ENCODE results near the gene STX1A. TPM values are rescaled to one million over a fixed set of nuclear protein-coding genes. Genes with fewer than 3 reads are reported as not detected.
"Not testable (repeated sequence)": the region's sequence is repeated elsewhere in the genome, so short reads cannot be mapped to it uniquely, and the experiment has no call there.

Gene STX1A
- total and polyA plus RNA-seq, 12 donors, result 0.88 to 3.4 (median 2.1) TPM

DNA sequence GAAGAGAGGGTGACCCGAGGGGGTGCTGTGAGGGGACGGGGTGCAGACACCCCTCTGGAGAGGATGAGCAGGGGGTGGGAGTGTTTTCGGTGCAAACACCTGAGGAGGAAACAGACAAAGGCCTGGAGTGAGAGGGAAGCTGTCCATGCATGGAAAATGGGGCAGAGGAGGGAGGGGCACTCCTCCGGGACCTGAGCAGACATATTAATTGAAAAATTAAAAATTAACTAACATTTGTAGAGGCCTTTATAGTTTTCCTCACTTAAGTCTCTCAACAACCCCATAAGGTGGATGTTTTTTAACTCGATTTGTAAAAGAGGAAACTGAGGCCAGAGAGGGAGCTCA, 50.6 kb downstream of the STX1A start:
- peak overlapping the region in 8 of 10 donors; percentile 53 to 93 (median 60) for H3K4me3 ChIP-seq
- DNase-seq, result no peak
- WGBS, 2 donors, result 34 to 35% methylated on average over 5 of the region's 5 CpGs

DNA sequence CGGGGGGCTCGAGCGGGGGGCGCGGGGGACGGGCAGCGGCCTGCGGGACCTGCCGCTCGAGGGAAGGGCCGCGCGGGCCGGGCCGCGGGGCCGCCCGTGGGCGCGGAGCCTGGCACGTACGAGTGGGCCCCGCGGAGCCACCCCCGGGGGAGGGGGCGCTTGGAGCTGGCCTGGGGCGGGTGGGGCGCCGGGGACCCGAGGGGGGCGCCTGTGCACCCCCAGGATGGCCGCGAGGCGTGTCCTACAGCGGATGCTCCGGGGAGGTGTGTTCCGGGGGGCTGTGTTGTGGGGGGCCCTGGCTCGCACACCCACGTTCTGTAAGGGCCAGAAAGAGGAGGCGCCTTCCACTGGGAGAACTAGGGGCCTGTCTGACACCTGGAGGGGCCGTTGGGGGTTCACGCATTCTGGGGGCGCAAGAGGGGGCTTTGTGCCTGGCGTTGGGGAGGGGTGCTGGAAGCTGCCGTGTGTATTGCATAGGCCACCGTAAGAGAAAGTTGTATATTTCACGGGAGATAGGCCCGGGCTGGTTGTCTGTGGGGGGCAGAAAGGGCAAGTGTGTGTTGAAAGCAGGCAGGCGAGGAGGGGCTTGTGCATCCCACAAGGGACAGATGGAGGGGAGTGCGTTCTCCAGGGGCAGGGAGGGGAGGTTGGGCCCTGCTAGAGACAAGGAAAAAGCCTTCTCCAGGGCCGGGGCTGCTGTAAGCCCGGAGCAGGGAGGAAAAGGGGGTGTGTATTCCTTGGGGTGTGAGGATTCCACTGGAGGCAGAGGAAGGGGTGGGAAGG, 51.2 kb downstream of the STX1A start:
- 2 to 3% methylated on average over 26 to 51 of the region's 52 CpGs for WGBS, 2 donors
- ATAC-seq (peak in 1 of 8 donors; percentile 2), DNase-seq (peak in 1 of 2 donors; percentile 21)
- TF ChIP-seq, protein P1, sequence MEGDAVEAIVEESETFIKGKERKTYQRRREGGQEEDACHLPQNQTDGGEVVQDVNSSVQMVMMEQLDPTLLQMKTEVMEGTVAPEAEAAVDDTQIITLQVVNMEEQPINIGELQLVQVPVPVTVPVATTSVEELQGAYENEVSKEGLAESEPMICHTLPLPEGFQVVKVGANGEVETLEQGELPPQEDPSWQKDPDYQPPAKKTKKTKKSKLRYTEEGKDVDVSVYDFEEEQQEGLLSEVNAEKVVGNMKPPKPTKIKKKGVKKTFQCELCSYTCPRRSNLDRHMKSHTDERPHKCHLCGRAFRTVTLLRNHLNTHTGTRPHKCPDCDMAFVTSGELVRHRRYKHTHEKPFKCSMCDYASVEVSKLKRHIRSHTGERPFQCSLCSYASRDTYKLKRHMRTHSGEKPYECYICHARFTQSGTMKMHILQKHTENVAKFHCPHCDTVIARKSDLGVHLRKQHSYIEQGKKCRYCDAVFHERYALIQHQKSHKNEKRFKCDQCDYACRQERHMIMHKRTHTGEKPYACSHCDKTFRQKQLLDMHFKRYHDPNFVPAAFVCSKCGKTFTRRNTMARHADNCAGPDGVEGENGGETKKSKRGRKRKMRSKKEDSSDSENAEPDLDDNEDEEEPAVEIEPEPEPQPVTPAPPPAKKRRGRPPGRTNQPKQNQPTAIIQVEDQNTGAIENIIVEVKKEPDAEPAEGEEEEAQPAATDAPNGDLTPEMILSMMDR (IDR thresholded peaks at IDR 0.05), result no peak
- H3K4me3 ChIP-seq, result peak overlapping the region; percentile 53 to 93 (median 60)
- intact Hi-C loops (cut with DNase I), result loop anchor here in 6 of 10 donors (5.0 to 10.0 kb wide), 3 partner anchors 57 to 63 kb away; no protein-coding TSS in a partner anchor
- H3K27me3 ChIP-seq, result peaks cover 0 to 52% (median 0%) of the 10 kb centered on the region in 7 donors
- H3K4me1 ChIP-seq, result peaks cover 0 to 15% (median 10%) of the 10 kb centered on the region in 9 donors
- H3K36me3 ChIP-seq, result no peaks in the 10 kb centered on the region
- peak overlapping the region in 1 of 10 donors; percentile 34 for H3K27ac ChIP-seq
- peaks cover 0 to 4% (median under 1%) of the 10 kb centered on the region in 11 donors for H3K9me3 ChIP-seq

More for the DNA sequence above, 50.6 kb downstream of the STX1A start:
- H3K9me3 ChIP-seq, result no peaks in the 10 kb centered on the region
- intact Hi-C loops (cut with DNase I), result loop anchor here in 6 of 10 donors (5.0 to 10.0 kb wide), 3 partner anchors 56 to 64 kb away; no protein-coding TSS in a partner anchor
- TF ChIP-seq, protein P1 (IDR thresholded peaks at IDR 0.05), result no peak
- ATAC-seq, result no peak
- peaks cover 0 to 52% (median 0%) of the 10 kb centered on the region in 7 donors for H3K27me3 ChIP-seq
- H3K27ac ChIP-seq, result no peak overlapping the region
- peaks cover 0 to 15% (median 10%) of the 10 kb centered on the region in 9 donors for H3K4me1 ChIP-seq
- no peaks in the 10 kb centered on the region for H3K36me3 ChIP-seq

DNA sequence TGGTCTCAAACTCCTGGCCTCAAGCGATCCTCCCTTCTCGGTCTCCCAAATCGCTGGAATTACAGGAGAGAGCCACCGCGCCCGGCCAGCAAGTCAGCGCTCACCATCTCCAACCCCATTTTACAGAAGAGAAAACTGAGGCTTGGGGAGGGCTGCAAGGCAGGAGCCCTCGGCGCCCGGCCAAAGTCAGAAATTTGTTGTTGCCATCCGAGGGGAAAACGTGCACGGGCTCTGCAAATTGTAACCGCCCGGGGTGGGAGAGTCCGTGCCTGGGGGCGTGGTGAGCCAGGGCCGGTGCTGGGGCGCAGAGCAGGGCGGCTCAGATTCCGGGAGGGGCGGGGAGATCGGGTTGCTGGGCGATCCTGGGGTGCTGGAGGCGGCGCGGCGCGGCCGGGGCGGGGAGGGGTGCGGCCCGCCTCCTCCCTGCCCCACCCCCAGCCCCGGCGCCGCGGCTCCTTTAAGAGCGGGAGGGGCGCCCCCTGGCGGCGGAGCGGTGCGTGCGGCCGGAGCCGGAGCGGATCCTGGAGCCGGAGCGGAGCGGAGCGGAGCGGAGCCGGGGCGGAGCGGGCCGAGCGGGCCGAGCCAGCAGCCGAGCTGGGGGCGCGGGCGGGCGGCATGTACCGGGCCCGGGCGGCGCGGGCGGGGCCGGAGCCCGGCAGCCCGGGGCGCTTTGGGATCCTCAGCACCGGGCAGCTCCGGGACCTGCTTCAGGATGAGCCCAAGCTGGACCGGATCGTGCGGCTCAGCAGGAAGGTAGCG, 51.9 kb downstream of the STX1A start, which contains the start of gene VPS37D:
VPS37D (plus strand) TSS at position 488 of the 759 bp plus-strand sequence; CDS start at position 616, 128 bp downstream.
- ATAC-seq (peak; percentile 88 to 97 (median 95)), DNase-seq (peak; percentile 87 to 95)
- peak within 1 kb of the TSS in 1 of 10 donors; percentile 34 for H3K27ac ChIP-seq
- TF ChIP-seq, protein P1 (IDR thresholded peaks at IDR 0.05), result peak; percentile 58 to 96 (median 78)
- H3K36me3 ChIP-seq, result no peaks in the 10 kb centered on the region
- peaks cover 0 to 15% (median 10%) of the 10 kb centered on the region in 9 donors for H3K4me1 ChIP-seq
- 3 to 4% methylated on average over 41 to 79 of the region's 79 CpGs for WGBS, 2 donors
- peaks cover 0 to 58% (median 0%) of the 10 kb centered on the region in 7 donors for H3K27me3 ChIP-seq
- H3K9me3 ChIP-seq, result peaks cover 0 to 12% (median 3%) of the 10 kb centered on the region in 11 donors
- H3K4me3 ChIP-seq, result peak within 1 kb of the TSS; percentile 53 to 93 (median 60)
- intact Hi-C loops (cut with DNase I), result loop anchor here in 7 of 10 donors (1.0 to 10.0 kb wide), 4 partner anchors 57 to 63 kb away; no protein-coding TSS in a partner anchor

DNA sequence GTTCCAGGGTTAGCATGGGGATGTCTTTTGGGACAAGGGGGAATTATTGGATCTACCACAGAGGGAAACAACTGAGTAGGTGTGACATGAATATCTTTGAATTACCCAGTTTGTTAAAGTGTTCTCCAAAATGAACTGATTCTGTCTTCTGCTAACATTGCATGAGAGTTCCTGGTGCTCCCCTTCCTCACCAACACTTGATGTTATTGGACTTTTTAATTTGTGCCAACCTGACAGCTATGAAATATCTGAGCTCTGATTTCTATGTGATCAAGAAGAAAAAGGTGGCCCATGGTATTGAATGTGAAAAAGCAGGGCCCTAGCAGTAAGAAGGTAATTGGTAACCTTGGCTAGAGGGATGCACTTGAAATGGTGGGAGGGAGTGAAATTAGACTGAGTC, 56.4 kb downstream of the STX1A start:
- Histone ChIP-seq H3K27ac (no peak overlapping the region), H3K9me3 (peaks cover 0 to 20% (median 3%) of the 10 kb centered on the region in 11 donors), H3K4me3 (no peak overlapping the region), H3K4me1 (peaks cover 0 to 4% (median under 1%) of the 10 kb centered on the region in 9 donors), H3K36me3 (no peaks in the 10 kb centered on the region), H3K27me3 (peaks cover 0 to 33% (median 0%) of the 10 kb centered on the region in 7 donors)
- DNase-seq, result no peak
- intact Hi-C loops (cut with DNase I), result loop anchor here in 2 of 10 donors (10.0 kb wide), 2 partner anchors 58 to 62 kb away; no protein-coding TSS in a partner anchor
- TF ChIP-seq, protein P1 (IDR thresholded peaks at IDR 0.05), result no peak
- ATAC-seq, result no peak

DNA sequence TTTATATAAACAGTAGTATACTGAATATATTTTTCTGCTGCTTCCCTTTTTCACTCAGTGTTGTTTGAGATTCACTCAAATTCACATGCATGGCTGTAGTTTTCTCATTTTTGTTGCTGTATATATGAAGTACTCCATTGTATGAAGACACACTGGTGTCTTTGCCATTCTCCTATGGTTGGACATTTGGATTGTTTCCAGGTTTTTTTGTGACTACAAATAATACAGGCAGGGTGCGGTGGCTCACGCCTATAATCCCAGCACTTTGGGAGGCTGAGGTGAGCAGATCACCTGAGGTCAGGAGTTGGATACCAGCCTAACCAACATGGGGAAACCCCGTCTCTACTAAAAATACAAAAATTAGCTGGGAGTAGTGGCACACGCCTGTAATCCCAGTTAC, 58.9 kb downstream of the STX1A start:
- H3K27ac ChIP-seq, DNase-seq, H3K4me1 ChIP-seq, H3K4me3 ChIP-seq, ATAC-seq, H3K36me3 ChIP-seq: not testable (repeated sequence)
- Histone ChIP-seq H3K27me3 (peaks cover 0 to 22% (median 0%) of the 10 kb centered on the region in 7 donors), H3K9me3 (peaks cover 0 to 20% (median 3%) of the 10 kb centered on the region in 11 donors)
- WGBS, 2 donors, result 70 to 74% methylated on average over 4 of the region's 4 CpGs
- intact Hi-C loops (cut with DNase I), result loop anchor here in 2 of 10 donors (10.0 kb wide), 2 partner anchors 56 to 64 kb away; no protein-coding TSS in a partner anchor
